GM19397 (cell line): Measurements from ENCODE around the gene PNPLA2.

Experiments
- ATAC-seq: cut with Tn5 transposase; IDR thresholded peaks from one replicate; pipeline ENCODE4 v1.9.1; 2021; ENCODE audit warnings: mild to moderate bottlenecking, moderate library complexity; ENCODE audit not compliant: unreplicated experiment

The PNPLA2 gene

DNA sequence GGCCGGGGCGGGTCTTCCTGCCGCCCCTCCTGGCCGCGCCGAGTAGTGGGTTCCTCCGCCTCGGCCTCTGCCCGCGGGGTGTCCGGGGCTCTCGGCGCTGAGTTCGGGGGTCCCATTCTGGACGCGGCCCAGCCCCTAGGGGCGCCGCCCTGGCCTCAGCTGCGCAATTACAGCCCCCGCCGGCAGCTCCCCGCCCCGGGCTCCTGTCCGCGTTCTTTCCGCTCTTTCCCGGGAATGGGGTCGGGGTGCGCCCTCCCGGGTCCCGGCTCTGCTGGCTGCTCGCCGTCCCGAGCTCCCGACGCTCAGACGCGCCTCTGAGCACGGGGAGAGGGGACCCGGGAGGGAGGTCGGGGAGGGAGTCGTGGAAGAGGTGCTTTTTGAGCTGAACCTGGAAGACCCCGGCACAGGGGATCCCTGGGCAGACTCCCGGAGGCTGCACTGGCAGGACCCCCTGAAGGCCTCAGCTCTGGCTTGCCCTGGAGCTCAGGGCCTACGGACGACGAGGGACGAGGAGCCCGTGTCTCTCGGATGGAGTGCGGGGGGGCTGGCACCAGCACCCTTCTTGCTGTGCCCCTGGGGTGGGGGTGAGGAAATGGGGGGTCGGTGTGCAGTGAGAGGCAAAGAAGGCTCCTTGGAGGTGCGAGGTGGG lies 24.5 kb downstream of the PNPLA2 start:
- ATAC-seq = no peak

- no peak for ATAC-seq
These were observed 25.3 kb downstream of the PNPLA2 start for GRCh38 chr11:843818-844692.

- no peak for ATAC-seq
These were observed 26.3 kb downstream of the PNPLA2 start for GRCh38 chr11:844693-845644.

DNA sequence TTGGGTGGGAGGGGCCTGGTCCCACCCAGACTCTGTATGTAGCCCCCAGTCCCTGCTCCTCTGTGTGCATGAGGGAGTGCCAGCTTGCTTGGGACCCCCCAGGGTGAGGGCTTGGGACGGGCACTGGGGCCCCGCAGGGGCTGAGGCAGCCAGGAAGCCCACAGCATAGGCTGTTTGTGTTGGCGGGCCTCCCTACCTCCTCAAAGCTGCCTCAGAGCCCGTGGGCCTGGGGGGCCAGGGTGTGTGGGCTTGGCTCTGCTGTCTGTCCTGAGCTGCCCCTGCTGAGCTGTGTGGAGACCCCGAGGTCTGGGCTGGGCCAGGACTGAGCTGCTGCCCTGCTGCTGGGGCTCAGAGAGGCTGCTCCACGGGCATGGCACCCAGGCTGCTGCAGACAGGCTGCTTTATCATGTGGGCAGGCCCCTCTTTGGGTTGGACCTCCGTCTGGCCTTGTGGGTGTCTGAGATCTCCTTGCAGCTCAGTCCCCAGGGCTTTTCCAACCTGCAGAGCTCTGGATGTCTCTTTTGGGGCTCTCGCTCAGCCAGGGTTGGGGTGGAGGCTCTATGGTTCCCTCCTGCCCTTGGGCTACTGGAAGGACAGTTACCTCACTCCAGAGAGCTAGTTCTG lies 27.3 kb downstream of the PNPLA2 start:
- no peak for ATAC-seq

- ATAC-seq = no peak
These were observed 27.9 kb downstream of the PNPLA2 start for GRCh38 chr11:846496-847098.

DNA sequence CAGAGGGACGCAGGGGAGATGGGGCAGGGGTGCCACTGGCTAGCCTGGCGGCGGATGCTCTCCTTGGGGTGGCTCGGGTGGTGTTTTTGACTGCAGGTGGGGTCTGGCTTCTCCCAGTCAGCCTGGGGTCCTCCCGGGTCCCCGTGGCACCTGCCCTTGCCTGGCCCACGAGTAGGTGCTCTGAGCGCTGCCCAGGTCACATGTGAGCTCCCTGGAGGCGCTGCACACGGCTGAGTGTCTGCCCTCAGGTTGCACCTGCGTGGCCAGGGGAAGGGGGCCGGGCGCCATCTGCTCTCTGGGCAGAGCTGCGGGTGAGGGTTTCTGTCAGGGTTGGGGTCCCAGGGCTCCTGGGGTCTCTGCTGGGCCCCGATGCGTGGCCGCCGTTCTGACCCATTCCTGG lies 29.2 kb downstream of the PNPLA2 start:
- ATAC-seq = no peak

DNA sequence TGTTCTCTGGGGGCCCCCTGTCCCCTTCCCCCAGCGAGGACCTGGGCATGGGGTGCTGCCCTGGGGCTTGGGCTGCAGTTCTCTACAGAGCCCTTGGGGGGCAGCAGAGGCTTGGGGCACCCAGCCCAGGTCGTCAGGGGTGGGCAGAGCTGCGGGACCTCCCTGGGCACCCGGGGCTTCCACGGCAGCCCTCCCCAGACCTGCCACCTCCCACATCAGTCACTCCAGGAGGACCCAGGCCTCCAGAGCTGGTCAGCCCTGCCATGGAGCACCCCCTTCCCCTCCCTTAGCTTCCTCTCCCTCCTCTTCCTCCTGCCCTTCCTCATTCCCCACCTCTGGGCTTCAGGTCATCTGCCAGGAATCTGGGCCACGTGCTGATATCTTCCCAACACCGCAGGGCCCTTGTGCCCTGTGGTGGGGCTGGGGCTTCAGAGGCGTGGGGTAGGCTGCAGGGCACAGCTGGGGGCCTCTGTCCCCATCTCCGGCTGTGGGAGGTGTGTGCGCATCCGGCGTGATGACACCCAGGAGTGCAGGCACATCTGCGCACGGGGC lies 29.7 kb downstream of the PNPLA2 start:
- no peak for ATAC-seq

DNA sequence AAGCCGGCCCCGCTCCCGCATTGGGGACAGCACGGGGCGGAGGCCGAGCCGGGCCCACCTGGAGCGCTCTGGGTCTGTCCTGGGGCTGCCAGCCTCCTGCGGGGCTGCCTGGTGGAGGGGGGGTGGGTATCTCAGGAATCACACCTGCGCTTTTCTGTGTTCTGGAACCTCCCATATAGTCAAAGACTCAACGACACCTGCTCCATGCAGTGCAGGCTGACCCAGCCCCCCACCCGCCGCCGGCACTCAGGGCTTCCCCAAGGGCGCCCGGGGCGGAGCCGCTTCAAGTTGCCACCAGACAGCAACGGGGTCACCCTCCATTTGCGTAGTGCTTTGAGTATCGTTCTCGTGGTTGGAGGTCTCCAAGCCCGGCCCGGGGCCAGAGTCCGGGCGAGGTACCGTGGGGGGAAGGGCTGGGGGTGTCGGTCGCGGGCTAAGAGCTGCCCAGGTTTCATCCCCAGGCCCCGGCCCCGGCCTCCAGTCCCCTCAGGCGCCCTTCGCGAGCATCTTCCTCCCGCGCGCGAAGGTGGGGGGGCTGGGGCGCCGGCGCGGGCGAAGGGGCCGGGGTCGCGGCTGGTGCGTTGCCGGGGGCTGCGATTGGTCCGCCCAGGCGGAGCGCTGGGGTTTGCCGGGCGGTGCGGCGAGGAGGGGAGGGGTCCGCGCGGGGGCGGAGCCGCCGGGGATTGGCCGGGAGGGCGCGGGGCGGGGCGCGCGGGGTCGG lies 30.6 kb downstream of the PNPLA2 start:
- no peak for ATAC-seq

DNA sequence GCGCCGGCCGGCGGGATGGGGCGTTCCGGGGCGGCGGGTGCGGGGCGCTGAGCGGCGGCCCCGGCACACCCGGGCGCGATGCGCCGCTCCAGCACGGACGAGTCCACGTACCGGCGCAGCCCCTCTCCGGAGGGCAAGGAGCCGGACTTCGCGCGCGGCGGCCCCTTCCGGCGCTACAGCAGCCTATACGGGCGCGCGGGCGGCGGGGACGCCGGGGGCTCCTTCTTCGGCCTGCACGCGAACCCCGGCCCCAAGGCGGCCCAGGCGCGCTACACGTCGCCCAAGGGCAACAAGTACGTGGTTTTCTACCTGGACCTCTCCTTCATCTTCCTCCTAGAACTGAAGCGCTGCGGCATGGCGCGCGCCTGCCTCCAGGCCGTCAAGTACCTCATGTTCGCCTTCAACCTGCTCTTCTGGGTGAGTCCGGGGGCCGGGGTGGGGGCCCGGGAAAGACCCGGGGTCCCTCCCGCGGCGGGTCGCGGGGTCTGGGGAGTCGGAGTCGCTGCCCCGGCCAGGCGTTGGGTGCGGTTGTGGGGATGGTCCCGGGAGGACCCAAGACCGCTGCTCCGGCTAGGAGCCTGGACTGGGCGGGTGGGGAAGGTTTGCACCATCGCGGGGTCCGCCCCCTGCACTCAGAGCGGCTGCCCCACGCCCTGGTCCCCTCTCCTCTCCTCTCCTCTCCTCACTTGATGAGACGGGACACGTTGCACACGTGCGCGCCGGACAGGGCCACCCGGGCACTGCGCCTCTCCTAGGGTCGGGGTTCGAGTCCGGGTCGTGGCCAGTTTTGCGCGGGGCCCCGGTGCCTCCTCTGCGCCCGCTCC lies 31.4 kb downstream of the PNPLA2 start:
- ATAC-seq = no peak

- no peak for ATAC-seq
These were observed 32.4 kb downstream of the PNPLA2 start for GRCh38 chr11:850775-851763.

DNA sequence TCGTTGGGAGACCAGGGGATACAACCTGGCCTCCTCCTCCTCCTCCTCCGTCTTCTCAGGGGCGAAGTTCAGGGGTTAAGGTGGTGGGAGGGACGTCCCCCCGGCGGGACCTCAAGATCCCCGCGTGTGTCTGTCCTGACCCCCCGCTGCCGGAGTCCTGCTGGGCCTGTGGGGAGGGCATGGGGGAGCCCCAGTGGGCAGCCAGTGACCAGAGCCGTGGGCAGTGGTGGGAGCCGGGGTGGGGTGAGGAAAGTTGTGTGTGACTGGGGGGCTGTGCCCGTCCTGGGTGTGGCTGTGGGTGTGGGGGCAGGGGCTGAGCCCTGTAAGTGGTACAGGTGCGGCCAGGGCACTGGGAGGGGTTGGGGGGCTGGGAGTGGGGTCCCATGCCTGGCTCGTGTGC lies 34.0 kb downstream of the PNPLA2 start:
- no peak for ATAC-seq

DNA sequence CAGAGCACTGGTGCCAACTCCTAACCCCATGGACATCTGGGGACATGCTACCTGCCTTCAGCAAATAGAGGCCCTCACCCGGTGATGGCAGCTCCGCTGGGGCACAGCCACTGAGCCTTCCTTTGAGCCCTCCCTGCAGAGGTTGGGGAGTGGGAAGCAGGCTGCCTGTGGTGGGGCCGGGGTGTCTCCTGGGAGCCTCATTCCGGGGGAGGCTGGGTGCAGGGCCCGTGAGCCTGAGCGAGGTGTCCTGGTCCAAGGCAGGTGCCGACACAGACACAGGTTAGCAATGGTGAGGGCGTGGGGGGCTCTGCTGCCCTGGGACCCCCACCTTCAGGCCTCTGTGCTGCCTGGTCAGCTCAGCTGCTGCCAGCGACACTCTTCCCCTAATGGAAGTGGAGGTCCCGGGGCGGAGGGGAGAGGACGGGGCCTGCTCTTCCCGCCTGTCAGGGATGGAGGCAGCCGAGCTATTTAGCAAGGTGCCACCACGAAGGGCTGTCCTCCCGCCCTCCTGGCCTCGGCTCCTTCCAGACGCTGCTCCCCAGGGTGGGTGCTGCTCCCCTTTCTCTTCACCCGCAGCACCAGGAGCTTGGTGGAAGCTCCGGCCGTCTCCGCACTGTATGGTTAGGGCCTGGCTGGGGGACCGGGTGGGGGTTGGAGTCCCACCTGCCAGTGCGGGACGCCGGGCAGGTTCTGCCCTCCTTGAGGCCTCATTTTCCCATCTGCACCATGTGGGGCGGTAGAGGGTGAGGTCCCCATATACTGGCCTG lies 35.2 kb downstream of the PNPLA2 start:
- no peak for ATAC-seq

- ATAC-seq = no peak
These were observed 36.1 kb downstream of the PNPLA2 start for GRCh38 chr11:854601-855329.

DNA sequence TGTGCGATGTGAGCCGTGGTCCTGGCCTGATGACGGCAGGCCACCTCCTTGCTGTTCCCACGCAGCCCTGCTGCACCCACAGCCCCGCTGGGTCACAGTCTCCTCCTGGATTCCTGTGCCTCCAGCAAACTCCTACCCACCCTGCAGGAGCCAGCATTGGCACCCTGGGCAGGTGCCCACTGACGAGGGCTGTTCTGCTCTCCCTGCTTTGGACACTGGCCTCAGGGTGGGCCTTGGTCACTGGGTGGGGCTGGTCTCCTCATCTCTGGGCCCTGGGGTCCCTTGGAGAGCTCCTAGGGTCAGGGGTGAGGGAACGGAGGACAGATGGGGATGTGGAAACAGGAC lies 36.6 kb downstream of the PNPLA2 start:
- ATAC-seq = no peak

- no peak for ATAC-seq
These were observed 37.1 kb downstream of the PNPLA2 start for GRCh38 chr11:855796-856195.

- no peak for ATAC-seq
These were observed 37.7 kb downstream of the PNPLA2 start for GRCh38 chr11:856397-856796.
